ENCODE measurements around the gene CDH2. TPM values are rescaled to one million over a fixed set of nuclear protein-coding genes. Genes with fewer than 3 reads are reported as not detected.

The CDH2 gene
- total RNA-seq, 1 experiment from 2014 or later, result 36.2 TPM

DNA sequence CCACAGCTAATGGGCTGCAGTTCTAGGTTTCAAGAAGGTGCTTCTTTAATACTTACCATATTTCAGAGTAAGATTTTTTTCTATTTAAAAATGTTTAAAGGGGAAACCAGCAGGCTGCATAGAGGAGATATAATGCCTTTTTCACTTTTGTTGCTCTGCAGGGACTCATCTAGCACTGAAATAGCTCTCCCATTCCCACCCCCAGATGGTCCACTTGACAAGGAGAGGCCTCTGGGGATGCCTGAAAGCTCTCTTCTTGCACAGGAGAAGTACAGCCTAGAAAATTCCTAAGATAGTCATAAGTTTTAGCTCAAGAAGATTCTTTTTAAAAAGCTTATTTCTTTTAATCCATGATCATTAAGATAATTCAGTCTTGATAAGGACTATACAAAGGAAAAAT lies 126.4 kb downstream of the CDH2 start:
- Mint-ChIP-seq H3K36me3 (ENCODE audit: insufficient read depth in 1 of 3, low read depth in 3 of 3) (no peaks in the 10 kb centered on the region), H3K9me3 (no peaks in the 10 kb centered on the region), H3K27me3 (ENCODE audit: low read depth) (no peaks in the 10 kb centered on the region), H3K27ac (no peak overlapping the region; a peak in 1 of 7 replicates), H3K4me1 (peaks cover 30 to 37% of the 10 kb centered on the region in 2 experiments), H3K4me3 (no peak overlapping the region)
- Histone ChIP-seq H3K4ac (ENCODE audit: low read depth, low read length) (no peak overlapping the region), H3K18ac (ENCODE audit: insufficient read length, low read depth, low read length) (no peak overlapping the region), H3K9me3 (ENCODE audit: control insufficient read depth, low read depth, low read length) (no peaks in the 10 kb centered on the region), H3K4me1 (ENCODE audit: insufficient read depth, low read length) (peaks cover 13% of the 10 kb centered on the region), H3K79me1 (ENCODE audit: insufficient read depth, low read depth, low read length, poor library complexity, severe bottlenecking) (no peaks in the 10 kb centered on the region), H3K27ac (ENCODE audit: insufficient read length, low read depth, low read length) (no peak overlapping the region), H2AFZ (ENCODE audit: low read length) (no peak overlapping the region), H3K4me2 (ENCODE audit: insufficient read depth, insufficient read length, low read length) (no peak overlapping the region), H2BK15ac (ENCODE audit: low read depth, low read length) (no peak overlapping the region), H3K79me2 (ENCODE audit: insufficient read depth, low read length) (no peaks in the 10 kb centered on the region), H3K9ac (ENCODE audit: extremely low read depth, insufficient read length, low read length) (no peak overlapping the region), H2AK5ac (ENCODE audit: insufficient read length, low read length) (no peak overlapping the region), H4K91ac (ENCODE audit: insufficient read length, low read depth, low read length) (no peak overlapping the region), H4K8ac (replicated peaks; ENCODE audit: insufficient read length, low read depth, low read length) (no peak overlapping the region), H3T11ph (ENCODE audit: low read length) (no peak overlapping the region), H3K27me3 (ENCODE audit: insufficient read depth, low read length) (no peaks in the 10 kb centered on the region), H2BK12ac (ENCODE audit: insufficient read length, low read depth, low read length) (no peak overlapping the region), H3K56ac (ENCODE audit: insufficient read length, low read depth, low read length) (no peak overlapping the region), H2BK120ac (ENCODE audit: low read depth, low read length, poor library complexity, severe bottlenecking) (no peak overlapping the region), H4K20me1 (ENCODE audit: control insufficient read depth, insufficient read depth, insufficient read length) (no peaks in the 10 kb centered on the region), H3K23me2 (ENCODE audit: insufficient read length, low read depth, low read length, poor library complexity, severe bottlenecking) (no peaks in the 10 kb centered on the region), H2BK20ac (ENCODE audit: low read depth, low read length, poor library complexity, severe bottlenecking) (no peak overlapping the region), H3K14ac (ENCODE audit: insufficient read depth, low read length) (no peak overlapping the region), H4K5ac (ENCODE audit: insufficient read length, low read depth, low read length) (no peak overlapping the region), H3K23ac (ENCODE audit: insufficient read length, low read depth, low read length) (no peak overlapping the region), H2BK5ac (ENCODE audit: insufficient read length, low read length) (no peak overlapping the region)
- DNase-seq, result no peak
- TF ChIP-seq, protein P1, sequence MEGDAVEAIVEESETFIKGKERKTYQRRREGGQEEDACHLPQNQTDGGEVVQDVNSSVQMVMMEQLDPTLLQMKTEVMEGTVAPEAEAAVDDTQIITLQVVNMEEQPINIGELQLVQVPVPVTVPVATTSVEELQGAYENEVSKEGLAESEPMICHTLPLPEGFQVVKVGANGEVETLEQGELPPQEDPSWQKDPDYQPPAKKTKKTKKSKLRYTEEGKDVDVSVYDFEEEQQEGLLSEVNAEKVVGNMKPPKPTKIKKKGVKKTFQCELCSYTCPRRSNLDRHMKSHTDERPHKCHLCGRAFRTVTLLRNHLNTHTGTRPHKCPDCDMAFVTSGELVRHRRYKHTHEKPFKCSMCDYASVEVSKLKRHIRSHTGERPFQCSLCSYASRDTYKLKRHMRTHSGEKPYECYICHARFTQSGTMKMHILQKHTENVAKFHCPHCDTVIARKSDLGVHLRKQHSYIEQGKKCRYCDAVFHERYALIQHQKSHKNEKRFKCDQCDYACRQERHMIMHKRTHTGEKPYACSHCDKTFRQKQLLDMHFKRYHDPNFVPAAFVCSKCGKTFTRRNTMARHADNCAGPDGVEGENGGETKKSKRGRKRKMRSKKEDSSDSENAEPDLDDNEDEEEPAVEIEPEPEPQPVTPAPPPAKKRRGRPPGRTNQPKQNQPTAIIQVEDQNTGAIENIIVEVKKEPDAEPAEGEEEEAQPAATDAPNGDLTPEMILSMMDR (conservative IDR thresholded peaks at IDR 0.05), result no peak
